ENCODE results near the gene SAP30BP. TPM values are rescaled to one million over a fixed set of nuclear protein-coding genes. Genes with fewer than 3 reads are reported as not detected.

The SAP30BP gene
- total and polyA plus RNA-seq, 2 experiments from 2014 or later = 44.9 to 97.9 TPM

GRCh38 chr17:75704963-75705875, 38.1 kb downstream of the SAP30BP start:
- peaks cover 15% of the 10 kb centered on the region for H3K36me3 ChIP-seq (ENCODE audit: insufficient read depth)
- H3K27me3 ChIP-seq (ENCODE audit: insufficient read depth) = no peaks in the 10 kb centered on the region
- H3K4me1 Mint-ChIP-seq = no peaks in the 10 kb centered on the region
- H4K20me1 ChIP-seq (replicated peaks; ENCODE audit: insufficient read depth) = no peaks in the 10 kb centered on the region; the same call in 1 of the 2 replicates
- no peak overlapping the region for H2AFZ ChIP-seq
- no peak overlapping the region for H3K27ac Mint-ChIP-seq
- H3K4me3 ChIP-seq = no peak overlapping the region
- no peak for TF ChIP-seq ETS1 (IDR thresholded peaks at IDR 0.05)
- TF ChIP-seq STAT1 (IDR thresholded peaks at IDR 0.05; ENCODE audit: unreplicated experiment) = no peak
- no peak for TF ChIP-seq POLR2AphosphoS5 (IDR thresholded peaks at IDR 0.05; ENCODE audit: low read depth)
- TF ChIP-seq JUNB (IDR thresholded peaks at IDR 0.05; ENCODE audit: unreplicated experiment) = no peak
- TF ChIP-seq NANOG (IDR thresholded peaks at IDR 0.05; ENCODE audit: borderline replicate concordance) = no peak
- TF ChIP-seq EZH2 (IDR thresholded peaks at IDR 0.05; ENCODE audit: low read depth, unreplicated experiment) = no peak
- no peak for TF ChIP-seq ZNF114 (CRISPR knock-in tag; IDR thresholded peaks at IDR 0.05)
- TF ChIP-seq EZH2phosphoT487 (IDR thresholded peaks at IDR 0.05; ENCODE audit: unreplicated experiment) = no peak
- TF ChIP-seq CTCF (conservative IDR thresholded peaks at IDR 0.05; ENCODE audit: low read depth in 2 of 2) = no peak
- no peak for TF ChIP-seq REST (IDR thresholded peaks at IDR 0.05; ENCODE audit: unreplicated experiment)
- TF ChIP-seq ZNF331 (CRISPR knock-in tag; IDR thresholded peaks at IDR 0.05; ENCODE audit: low read depth) = no peak
- no peak for TF ChIP-seq ZNF462 (CRISPR knock-in tag; IDR thresholded peaks at IDR 0.05)
- TF ChIP-seq CREB1 (CRISPR knock-in tag; IDR thresholded peaks at IDR 0.05; ENCODE audit: low read depth) = no peak
- H3K4me2 ChIP-seq = no peak overlapping the region
- no peak overlapping the region for H3K4me3 Mint-ChIP-seq
- H3K9me2 ChIP-seq (ENCODE audit: insufficient read depth) = no peaks in the 10 kb centered on the region
- DNase-seq (ENCODE audit: low spot score) = no peak
- no peak overlapping the region for H3K27ac ChIP-seq (ENCODE audit: low read depth)
- no peaks in the 10 kb centered on the region for H3K79me2 ChIP-seq (replicated peaks; ENCODE audit: insufficient read depth)
- H3K9me3 Mint-ChIP-seq = no peaks in the 10 kb centered on the region
- no peak; the same call in 2 of the 3 replicates for ATAC-seq
- H3F3A ChIP-seq (replicated peaks; ENCODE audit: low read depth) = no peaks in the 10 kb centered on the region
- peaks cover 16% of the 10 kb centered on the region for H3K27me3 Mint-ChIP-seq (ENCODE audit: insufficient read depth, low read depth, poor library complexity)
- H3K4me1 ChIP-seq (ENCODE audit: insufficient read depth) = no peaks in the 10 kb centered on the region
- peaks cover 56% of the 10 kb centered on the region for H3K36me3 Mint-ChIP-seq (ENCODE audit: low read depth)

All from GM23338 (cell line).